Fibroblast of lung (primary cell): ENCODE results near the gene HOXC6.

ENCODE experiments used
- CTCF ChIP-seq, 2 donors: IDR thresholded peaks in 1 of 2; conservative IDR thresholded peaks in 1 of 2; 1 replicate in 1 of 2; 2 replicates in 1 of 2; pipeline ENCODE4 v1.5.1; 2011 to 2012; ENCODE audit warnings: low read length in 2 of 2, control low read depth in 1 of 2, inconsistent platforms in 1 of 2, low read depth in 1 of 2, mild to moderate bottlenecking in 1 of 2
- EZH2 ChIP-seq: IDR thresholded peaks from 2 replicates; pipeline ENCODE4 v1.5.1; 2012; ENCODE audit warnings: low read length, control low read depth, mild to moderate bottlenecking; ENCODE audit errors: missing control alignments

- TF ChIP-seq EZH2: no peak
- TF ChIP-seq CTCF (conservative IDR thresholded peaks at IDR 0.05 in 1 of 2, IDR thresholded peaks at IDR 0.05 in 1 of 2; ENCODE audit: low read depth in 1 of 2, low read length in 2 of 2): no peak
Observed at GRCh38 chr12:54024581-54025305, 3.5 kb upstream of the HOXC6 start.
